IMR-90 (cell line): ENCODE data around the gene RND1. TPM values are rescaled to one million over a fixed set of nuclear protein-coding genes. Genes with fewer than 3 reads are reported as not detected.
A peak's percentile ranks its signal among the peaks of the same experiment; 100 is the strongest.
"Not testable (repeated sequence)": the region's sequence is repeated elsewhere in the genome, so short reads cannot be mapped to it uniquely, and the experiment has no call there.

ENCODE experiments used
- ATAC-seq: fragments of 200-7000 bp; cut with Tn5 transposase; 2 replicates; pipeline ENCODE4 v1.9.1; 2020; ENCODE audit warnings: low read depth, mild to moderate bottlenecking, moderate library complexity
- BruUV-seq: library from RNA; stranded (reverse); fragments of 400-500 nt; replicated peaks from 2 replicates; lab custom pipeline; 2021; lab: Mats Ljungman, UMichigan
- CTCF ChIA-PET: fragments of 300-600 bp; formaldehyde crosslinking; extraction: SDS; loops from one replicate; lab custom pipeline; 2021; ENCODE audit warnings: antibody characterized with exemption; lab: Yijun Ruan, JAX
- POLR2A ChIA-PET: fragments of 300-600 bp; sonication (Branson Sonifier 250); formaldehyde crosslinking; loops from one replicate; lab custom pipeline; 2022; ENCODE audit warnings: antibody characterized with exemption; ENCODE audit not compliant: unreplicated experiment; lab: Charles Lee
- DNase-seq: peaks from one replicate; pipeline ENCODE4 v3.0.0; 2013
- H2AFZ ChIP-seq: replicated peaks from 2 replicates; pipeline ENCODE3; 2013; ENCODE audit warnings: low read length, mild to moderate bottlenecking; ENCODE audit not compliant: poor library complexity
- H2AK5ac ChIP-seq: 2 replicates; pipeline ENCODE4 v1.6.1; 2013; ENCODE audit warnings: low read depth, low read length, inconsistent platforms
- H2AK9ac ChIP-seq: replicated peaks from 2 replicates; pipeline ENCODE3; 2013; ENCODE audit warnings: mild to moderate bottlenecking, low read depth, low read length, moderate library complexity; ENCODE audit not compliant: poor library complexity
- H2BK120ac ChIP-seq: 2 replicates; pipeline ENCODE4 v1.6.1; 2013; ENCODE audit warnings: low read depth, low read length, inconsistent platforms
- H2BK15ac ChIP-seq: 3 replicates; pipeline ENCODE4 v1.6.1; 2013; ENCODE audit warnings: low read depth, low read length, inconsistent platforms
- H2BK20ac ChIP-seq: 2 replicates; pipeline ENCODE4 v1.6.1; 2013; ENCODE audit warnings: low read depth, mild to moderate bottlenecking, inconsistent platforms, low read length, moderate library complexity
- H2BK5ac ChIP-seq: 2 replicates; pipeline ENCODE4 v1.6.1; 2013; ENCODE audit warnings: mild to moderate bottlenecking, low read depth, low read length, inconsistent platforms; ENCODE audit not compliant: poor library complexity, severe bottlenecking
- H3K14ac ChIP-seq: replicated peaks from 2 replicates; pipeline ENCODE4 v1.6.1; 2013; ENCODE audit warnings: low read depth, low read length, inconsistent platforms
- H3K18ac ChIP-seq: 2 replicates; pipeline ENCODE4 v1.6.1; 2013; ENCODE audit warnings: low read depth, low read length, control low read depth
- H3K23ac ChIP-seq: 2 replicates; pipeline ENCODE4 v1.6.1; 2013; ENCODE audit warnings: low read depth, low read length, inconsistent platforms
- H3K27ac ChIP-seq: 2 replicates; pipeline ENCODE4 v1.5.1; 2013; ENCODE audit warnings: mild to moderate bottlenecking, control low read depth, low read length; ENCODE audit not compliant: insufficient read depth
- H3K27me3 ChIP-seq: 2 replicates; pipeline ENCODE4 v1.6.1; 2013; ENCODE audit warnings: low read length; ENCODE audit not compliant: control insufficient read depth, insufficient read depth
- H3K36me3 ChIP-seq: 2 replicates; pipeline ENCODE4 v1.6.1; 2013; ENCODE audit warnings: low read length, mixed read lengths; ENCODE audit not compliant: control insufficient read depth, insufficient read depth
- H3K4ac ChIP-seq: 2 replicates; pipeline ENCODE4 v1.6.1; 2013; ENCODE audit warnings: low read depth, low read length, inconsistent platforms
- H3K4me1 ChIP-seq: 2 replicates; pipeline ENCODE4 v1.6.1; 2013; ENCODE audit warnings: low read length, mixed read lengths; ENCODE audit not compliant: control insufficient read depth, insufficient read depth
- H3K4me2 ChIP-seq: 2 replicates; pipeline ENCODE4 v1.6.1; 2013; ENCODE audit warnings: low read depth, mild to moderate bottlenecking, control low read depth, low read length, moderate library complexity
- H3K4me3 ChIP-seq: 2 replicates; pipeline ENCODE4 v1.5.1; 2013; ENCODE audit warnings: low read depth, mild to moderate bottlenecking, control low read depth, low read length, moderate library complexity; ENCODE audit not compliant: insufficient read depth
- H3K56ac ChIP-seq: 2 replicates; pipeline ENCODE4 v1.6.1; 2013; ENCODE audit warnings: low read length, inconsistent platforms; ENCODE audit not compliant: insufficient read depth; ENCODE audit errors: extremely low read depth
- H3K79me1 ChIP-seq, 2 experiments: 2 replicates each; pipeline ENCODE4 v1.6.1; 2013; ENCODE audit warnings: low read length in 2 of 2, inconsistent platforms in 1 of 2, low read depth in 1 of 2
- H3K9ac ChIP-seq: 2 replicates; pipeline ENCODE4 v1.6.1; 2013; ENCODE audit warnings: low read depth, low read length, control low read depth
- H3K9me1 ChIP-seq: 2 replicates; pipeline ENCODE4 v1.6.1; 2013; ENCODE audit warnings: low read length, inconsistent platforms; ENCODE audit not compliant: insufficient read depth
- H3K9me3 ChIP-seq: 2 replicates; pipeline ENCODE4 v1.6.1; 2013; ENCODE audit warnings: low read length; ENCODE audit not compliant: control insufficient read depth, insufficient read depth
- H4K20me1 ChIP-seq: 2 replicates; pipeline ENCODE4 v1.6.1; 2013; ENCODE audit warnings: low read length, inconsistent platforms; ENCODE audit not compliant: insufficient read depth
- H4K5ac ChIP-seq: 2 replicates; pipeline ENCODE4 v1.6.1; 2013; ENCODE audit warnings: mild to moderate bottlenecking, low read depth, low read length, control low read depth
- H4K8ac ChIP-seq, 2 experiments: 2 replicates each; pipeline ENCODE4 v1.6.1; 2013; ENCODE audit warnings: low read depth in 2 of 2, low read length in 2 of 2, control low read depth in 1 of 2, inconsistent platforms in 1 of 2
- H4K91ac ChIP-seq: 2 replicates; pipeline ENCODE4 v1.6.1; 2013; ENCODE audit warnings: low read depth, low read length, inconsistent platforms; ENCODE audit not compliant: insufficient read depth
- BHLHE40 ChIP-seq: fragments of 150-350 bp; IDR thresholded peaks from 2 replicates; pipeline ENCODE4 v1.6.1; 2016; ENCODE audit warnings: mild to moderate bottlenecking, low read depth, low read length
- CEBPB ChIP-seq: IDR thresholded peaks from 2 replicates; pipeline ENCODE4 v1.6.1; 2012; ENCODE audit warnings: low read depth, low read length, improper control_type of control experiment
- FOS ChIP-seq: fragments of 150-350 bp; IDR thresholded peaks from 2 replicates; pipeline ENCODE4 v1.6.1; 2016; ENCODE audit warnings: low read depth, low read length
- MAFK ChIP-seq: IDR thresholded peaks from 2 replicates; pipeline ENCODE4 v1.6.1; 2012; ENCODE audit warnings: low read depth, low read length, improper control_type of control experiment
- MAZ ChIP-seq: IDR thresholded peaks from 2 replicates; pipeline ENCODE4 v1.6.1; 2012; ENCODE audit warnings: low read depth, mild to moderate bottlenecking, low read length, improper control_type of control experiment, moderate library complexity, borderline replicate concordance
- MXI1 ChIP-seq: IDR thresholded peaks from 2 replicates; pipeline ENCODE4 v1.6.1; 2012; ENCODE audit warnings: low read depth, mild to moderate bottlenecking, low read length, moderate library complexity, borderline replicate concordance
- NFE2L2 ChIP-seq: fragments of 150-350 bp; IDR thresholded peaks from 2 replicates; pipeline ENCODE4 v1.6.1; 2016; ENCODE audit warnings: low read depth, mild to moderate bottlenecking, low read length
- POLR2A ChIP-seq: IDR thresholded peaks from 2 replicates; pipeline ENCODE4 v1.6.1; 2012; ENCODE audit warnings: mild to moderate bottlenecking, low read depth, low read length
- RAD21 ChIP-seq: IDR thresholded peaks from 2 replicates; pipeline ENCODE4 v1.6.1; 2012; ENCODE audit warnings: low read length, improper control_type of control experiment
- RCOR1 ChIP-seq: IDR thresholded peaks from 2 replicates; pipeline ENCODE4 v1.6.1; 2012; ENCODE audit warnings: mild to moderate bottlenecking, low read length, improper control_type of control experiment; ENCODE audit not compliant: insufficient replicate concordance
- RFX5 ChIP-seq: IDR thresholded peaks from 2 replicates; pipeline ENCODE4 v1.8.0; 2012; ENCODE audit warnings: low read depth, mild to moderate bottlenecking, low read length, moderate library complexity
- SMC3 ChIP-seq: fragments of 150-350 bp; IDR thresholded peaks from 2 replicates; pipeline ENCODE4 v1.6.1; 2016; ENCODE audit warnings: low read depth, mild to moderate bottlenecking, antibody characterized with exemption, low read length, moderate library complexity
- whole genome bisulfite sequencing, 2 experiments: methylation state at CpG; one replicate each; pipeline versions ENCODE4 v1.1.5 to v1.1.7; 2013; ENCODE audit warnings: missing lambda C conversion rate in 2 of 2; ENCODE audit not compliant: insufficient read length in 1 of 2; ENCODE audit errors: extremely low coverage in 2 of 2; 5-methylcytosine and 5-hydroxymethylcytosine counted together
- dilution Hi-C: fragments of 300-500 bp; cut with HindIII; formaldehyde crosslinking; loops from one replicate; pipeline ENCODE4 v1.14.3; 2018; ENCODE audit warnings: low sequenced_read_pairs; ENCODE audit not compliant: unreplicated experiment
- in situ Hi-C: fragments of 300-500 bp; cut with MboI; formaldehyde crosslinking; loops from 3 replicates; pipeline ENCODE4 v1.14.3; 2019; ENCODE audit warnings: low sequenced_read_pairs, inconsistent platforms, mixed read lengths
- intact Hi-C: fragments of 100-400 bp; cut with micrococcal nuclease; formaldehyde crosslinking; loops from 2 replicates; pipeline ENCODE4 v1.10.0; 2022
- polyA plus RNA-seq, 3 experiments: library from polyadenylated mRNA; depleted of rRNA; stranded (reverse); fragments of >200 nt; gene quantifications; 2 replicates each; pipeline ENCODE4 v1.2.3, GENCODE V29; 2012; ENCODE audit warnings: low replicate concordance in 1 of 3
- total RNA-seq: library from RNA; depleted of rRNA; stranded (reverse); fragments of >200 nt; gene quantifications from 2 replicates; pipeline ENCODE4 v1.2.3, GENCODE V29; 2012

Gene RND1
- total and polyA plus RNA-seq, 2 of the 4 experiments (the other 2 are of a cell fraction): under 0.01 to 0.21 TPM

- intact Hi-C loops: no loop called here
- Histone ChIP-seq H4K5ac (no peak overlapping the region), H2BK20ac (no peak overlapping the region), H2BK15ac (no peak overlapping the region), H3K79me1 (no peaks in the 10 kb centered on the region), H3K4me3 (no peak overlapping the region), H3K56ac (no peak overlapping the region), H4K8ac (no peak overlapping the region), H3K23ac (no peak overlapping the region), H2BK5ac (no peak overlapping the region), H3K4ac (no peak overlapping the region), H3K27ac (no peak overlapping the region), H2AFZ (peak overlapping the region; percentile 41), H4K20me1 (no peaks in the 10 kb centered on the region; the same call in 1 of the 2 replicates), H2AK5ac (no peak overlapping the region), H3K4me2 (no peak overlapping the region), H4K91ac (no peak overlapping the region), H2BK120ac (no peak overlapping the region), H3K27me3 (peaks cover 56% of the 10 kb centered on the region), H3K36me3 (no peaks in the 10 kb centered on the region), H2AK9ac (no peak overlapping the region), H3K18ac (no peak overlapping the region), H3K9me1 (0 out of 2 replicates have a peak, but pooled peaks cover 5% of the 10 kb centered on the region), H3K9me3 (no peaks in the 10 kb centered on the region), H3K9ac (no peak overlapping the region), H3K4me1 (no peaks in the 10 kb centered on the region), H3K14ac (no peak overlapping the region)
- dilution Hi-C loops: no loop called here
- ATAC-seq: no peak
- no peak for TF ChIP-seq RCOR1
- TF ChIP-seq POLR2A: no peak
- no peak for TF ChIP-seq SMC3
- TF ChIP-seq MAZ: no peak
- TF ChIP-seq FOS: no peak
- no peak for TF ChIP-seq CEBPB
- no peak for TF ChIP-seq RFX5
- no peak for TF ChIP-seq MAFK
- no peak for TF ChIP-seq NFE2L2
- no peak for TF ChIP-seq MXI1
- TF ChIP-seq BHLHE40: no peak
- no peak for TF ChIP-seq RAD21
- DNase-seq: no peak
- in situ Hi-C loops: no loop called here
- POLR2A ChIA-PET: no interaction called here
- CTCF ChIA-PET: no interaction called here
- WGBS, 2 experiments: 20% methylated on average over 1 of the region's 2 CpGs; no CpG with 5 or more reads in 1 of the 2 experiments
- BruUV-seq: no TSS peak
Observed at GRCh38 chr12:48861111-48861510, 4.6 kb downstream of the RND1 start.

- BruUV-seq, H4K91ac ChIP-seq, H4K20me1 ChIP-seq, DNase-seq, H2BK5ac ChIP-seq, H3K27ac ChIP-seq, ATAC-seq, H3K4me1 ChIP-seq, H3K4me2 ChIP-seq, H3K23ac ChIP-seq, H3K79me1 ChIP-seq, dilution Hi-C loops, H2AK5ac ChIP-seq, in situ Hi-C loops, H3K9ac ChIP-seq, H3K18ac ChIP-seq, H3K36me3 ChIP-seq, H3K9me1 ChIP-seq, H2AFZ ChIP-seq, CTCF ChIA-PET, H3K56ac ChIP-seq, intact Hi-C loops, H3K14ac ChIP-seq, H2AK9ac ChIP-seq, H2BK20ac ChIP-seq, H2BK15ac ChIP-seq, H3K4me3 ChIP-seq, H4K8ac ChIP-seq, H4K5ac ChIP-seq, H3K4ac ChIP-seq, H2BK120ac ChIP-seq, H3K9me3 ChIP-seq: not testable (repeated sequence)
- 20% methylated on average over 1 of the region's 5 CpGs; no CpG with 5 or more reads in 1 of the 2 experiments for WGBS, 2 experiments
- POLR2A ChIA-PET: interaction anchor here (0.6 kb wide), 1 partner anchor 761 kb away, joined by 9 read pairs; no protein-coding TSS in a partner anchor
- H3K27me3 ChIP-seq: peaks cover 56% of the 10 kb centered on the region
Observed at GRCh38 chr12:48860236-48860635, 5.4 kb downstream of the RND1 start.
